Natural killer cell treated with Interleukin-12 subunit alpha and Interleukin-12 subunit beta and Interleukin-15 and Interleukin-18, amount 100 ng/mL, for 72 hours (primary cell): ENCODE data around the gene PDK3. TPM values are rescaled to one million over a fixed set of nuclear protein-coding genes. Genes with fewer than 3 reads are reported as not detected.
A peak's percentile ranks its signal among the peaks of the same experiment; 100 is the strongest.

Source experiments
- ATAC-seq, 2 donors: fragments of 150-1000 bp; cut with Tn5 transposase in 1 of 2; sonication (Bioruptor Pico), chemical (Tn5 transposase) in 1 of 2; 2 replicates each; pipeline ENCODE4 v1.10.0; 2021
- DNase-seq: peaks from one replicate; pipeline ENCODE4 v3.0.0; 2022; ENCODE audit warnings: low spot score
- H3K27ac Mint-ChIP-seq, 2 donors: 1 replicate in 1 of 2; 2 replicates in 1 of 2; pipeline ENCODE4 v1.8.0; 2022; ENCODE audit warnings: mixed read lengths in 2 of 2, mild to moderate bottlenecking in 1 of 2, moderate library complexity in 1 of 2
- H3K27me3 Mint-ChIP-seq, 2 donors: 1 replicate in 1 of 2; 2 replicates in 1 of 2; pipeline ENCODE4 v1.8.0; 2022; ENCODE audit warnings: mixed read lengths in 2 of 2
- H3K36me3 Mint-ChIP-seq: one replicate; pipeline ENCODE4 v1.8.0; 2022; ENCODE audit warnings: mixed read lengths
- H3K4me1 Mint-ChIP-seq, 2 donors: 1 replicate in 1 of 2; 2 replicates in 1 of 2; pipeline ENCODE4 v1.8.0; 2022; ENCODE audit warnings: low read depth in 2 of 2, mixed read lengths in 2 of 2, mild to moderate bottlenecking in 1 of 2
- H3K4me3 Mint-ChIP-seq: one replicate; pipeline ENCODE4 v1.8.0; 2022; ENCODE audit warnings: mixed read lengths
- H3K9me3 Mint-ChIP-seq: 2 replicates; pipeline ENCODE4 v1.8.0; 2022; ENCODE audit warnings: mixed read lengths
- total RNA-seq, 2 donors: library from RNA; stranded (reverse); gene quantifications; one replicate each; pipeline ENCODE4 v1.2.3, GENCODE V29; 2022

Gene PDK3
- total RNA-seq, 2 donors from 2014 or later = 21.8 to 37.6 TPM

GRCh38 chrX:24464498-24464835 lies 619 bp upstream of the PDK3 start:
- peaks cover 17 to 19% of the 10 kb centered on the region in 2 donors for H3K4me1 Mint-ChIP-seq
- H3K27me3 Mint-ChIP-seq = peaks cover 2 to 4% of the 10 kb centered on the region in 2 donors
- ATAC-seq (no peak), DNase-seq (no peak)
- no peaks in the 10 kb centered on the region for H3K9me3 Mint-ChIP-seq
- peak overlapping the region; percentile 73 to 91 for H3K27ac Mint-ChIP-seq
- peak overlapping the region; percentile 80 for H3K4me3 Mint-ChIP-seq
- H3K36me3 Mint-ChIP-seq = no peaks in the 10 kb centered on the region

GRCh38 chrX:24465532-24465865 lies 413 bp downstream of the PDK3 start:
- ATAC-seq (peak; percentile 45 to 47), DNase-seq (no peak)
- Mint-ChIP-seq H3K9me3 (no peaks in the 10 kb centered on the region), H3K27ac (peak overlapping the region; percentile 59 to 73), H3K36me3 (no peaks in the 10 kb centered on the region), H3K27me3 (peaks cover 0 to 2% of the 10 kb centered on the region in 2 donors), H3K4me3 (peak overlapping the region; percentile 74), H3K4me1 (peaks cover 19% of the 10 kb centered on the region in 2 donors)

GRCh38 chrX:24466025-24466424 lies 939 bp downstream of the PDK3 start:
- ATAC-seq (no peak), DNase-seq (no peak)
- H3K9me3 Mint-ChIP-seq = no peaks in the 10 kb centered on the region
- H3K27ac Mint-ChIP-seq = peak overlapping the region; percentile 59 to 73
- peaks cover 0 to 2% of the 10 kb centered on the region in 2 donors for H3K27me3 Mint-ChIP-seq
- peak overlapping the region; percentile 74 for H3K4me3 Mint-ChIP-seq
- H3K4me1 Mint-ChIP-seq = peaks cover 20 to 21% of the 10 kb centered on the region in 2 donors
- no peaks in the 10 kb centered on the region for H3K36me3 Mint-ChIP-seq

GRCh38 chrX:24468245-24468644 lies 3.2 kb downstream of the PDK3 start:
- Mint-ChIP-seq H3K4me3 (no peak overlapping the region), H3K27ac (no peak overlapping the region), H3K36me3 (no peaks in the 10 kb centered on the region), H3K27me3 (peaks cover 0 to 2% of the 10 kb centered on the region in 2 donors), H3K4me1 (peaks cover 27 to 31% of the 10 kb centered on the region in 2 donors), H3K9me3 (no peaks in the 10 kb centered on the region)
- no peak for ATAC-seq
- DNase-seq = no peak

- H3K9me3 Mint-ChIP-seq = no peaks in the 10 kb centered on the region
- H3K4me3 Mint-ChIP-seq = no peak overlapping the region
- peaks cover 35 to 36% of the 10 kb centered on the region in 2 donors for H3K4me1 Mint-ChIP-seq
- H3K27ac Mint-ChIP-seq = peak overlapping the region in 1 of 2 donors; percentile 9
- peaks cover 0 to 8% of the 10 kb centered on the region in 2 donors for H3K27me3 Mint-ChIP-seq
- ATAC-seq (no peak), DNase-seq (no peak)
- H3K36me3 Mint-ChIP-seq = no peaks in the 10 kb centered on the region
Observed at GRCh38 chrX:24471808-24472207, 6.7 kb downstream of the PDK3 start.

GRCh38 chrX:24475480-24475879 lies 10.4 kb downstream of the PDK3 start:
- Mint-ChIP-seq H3K27ac (no peak overlapping the region), H3K9me3 (no peaks in the 10 kb centered on the region), H3K27me3 (peaks cover 0 to 6% of the 10 kb centered on the region in 2 donors), H3K4me3 (no peak overlapping the region), H3K36me3 (no peaks in the 10 kb centered on the region), H3K4me1 (peaks cover 48 to 57% of the 10 kb centered on the region in 2 donors)
- ATAC-seq (no peak), DNase-seq (no peak)

- Mint-ChIP-seq H3K27me3 (peaks cover 0 to 6% of the 10 kb centered on the region in 2 donors), H3K27ac (peak overlapping the region; percentile 88 to 89), H3K4me1 (peaks cover 55 to 65% of the 10 kb centered on the region in 2 donors), H3K36me3 (peaks cover 4% of the 10 kb centered on the region), H3K9me3 (no peaks in the 10 kb centered on the region), H3K4me3 (peak overlapping the region; percentile 76)
- ATAC-seq (no peak), DNase-seq (no peak)
Observed at GRCh38 chrX:24478509-24478908, 13.4 kb downstream of the PDK3 start.

- Mint-ChIP-seq H3K9me3 (no peaks in the 10 kb centered on the region), H3K27me3 (peaks cover 0 to 4% of the 10 kb centered on the region in 2 donors), H3K36me3 (peaks cover 4% of the 10 kb centered on the region), H3K4me3 (peak overlapping the region; percentile 76), H3K4me1 (peaks cover 50 to 64% of the 10 kb centered on the region in 2 donors), H3K27ac (peak overlapping the region; percentile 88 to 89)
- ATAC-seq (peak; percentile 95 to 96), DNase-seq (peak; percentile 80)
Observed at GRCh38 chrX:24479924-24480323, 14.8 kb downstream of the PDK3 start.

DNA sequence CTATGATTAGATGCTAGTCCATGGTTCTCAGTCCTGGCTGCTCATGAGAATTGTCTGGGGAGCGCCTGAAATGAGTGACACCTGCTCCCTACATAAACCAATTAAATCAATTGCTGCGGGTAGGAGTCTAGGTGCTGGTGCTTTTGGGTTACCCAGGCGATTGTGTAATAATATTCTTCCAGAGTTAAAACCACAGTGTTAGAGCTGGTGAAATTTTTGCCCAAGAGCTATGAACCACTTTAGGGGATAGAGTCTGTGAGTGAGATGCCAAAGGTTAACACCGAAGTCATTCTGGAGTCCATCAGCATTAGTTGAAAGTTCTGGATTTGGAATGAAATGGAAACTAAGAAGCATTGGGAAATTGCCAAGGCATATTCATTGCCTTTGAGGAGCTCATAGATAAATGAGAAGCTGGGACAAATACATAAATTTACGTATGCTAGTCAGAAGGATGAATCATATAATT lies 15.3 kb downstream of the PDK3 start:
- Mint-ChIP-seq H3K27me3 (peaks cover 0 to 3% of the 10 kb centered on the region in 2 donors), H3K36me3 (peaks cover 4% of the 10 kb centered on the region), H3K27ac (peak overlapping the region; percentile 88 to 89), H3K4me1 (peaks cover 45 to 59% of the 10 kb centered on the region in 2 donors), H3K9me3 (no peaks in the 10 kb centered on the region), H3K4me3 (peak overlapping the region; percentile 76)
- ATAC-seq (peak; percentile 64 to 78), DNase-seq (no peak)

DNA sequence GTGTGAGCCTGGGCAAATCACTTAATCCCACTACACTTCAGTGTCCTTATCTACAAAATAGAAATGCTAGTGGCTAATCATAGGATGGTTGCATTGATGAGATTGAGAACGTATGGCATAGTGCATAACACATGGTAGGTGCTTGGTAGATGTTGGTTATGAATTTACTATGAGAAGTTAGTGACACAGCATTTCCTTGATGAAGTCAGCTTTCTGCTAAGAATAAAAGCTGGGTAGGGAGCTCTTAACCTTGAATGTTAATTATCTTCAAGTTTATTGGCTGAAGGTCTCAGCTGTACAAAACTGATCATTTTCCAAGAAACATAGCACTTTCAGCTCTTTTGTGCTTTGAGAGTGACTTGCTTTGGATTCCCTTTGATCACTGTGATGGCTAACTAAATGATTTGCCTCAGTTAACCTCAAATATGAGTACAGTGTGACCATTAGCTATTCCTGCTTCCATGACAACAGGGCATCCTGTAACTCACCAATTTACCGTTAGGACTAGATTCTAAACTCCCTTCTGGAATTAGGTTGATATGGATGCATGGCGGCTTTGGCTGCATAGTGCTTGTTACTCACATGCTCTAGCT lies 17.8 kb downstream of the PDK3 start:
- Mint-ChIP-seq H3K27ac (peak overlapping the region; percentile 61 to 89), H3K4me1 (peaks cover 37 to 43% of the 10 kb centered on the region in 2 donors), H3K4me3 (peak overlapping the region; percentile 27), H3K9me3 (no peaks in the 10 kb centered on the region), H3K36me3 (peaks cover 4% of the 10 kb centered on the region), H3K27me3 (no peaks in the 10 kb centered on the region)
- ATAC-seq (no peak), DNase-seq (no peak)

DNA sequence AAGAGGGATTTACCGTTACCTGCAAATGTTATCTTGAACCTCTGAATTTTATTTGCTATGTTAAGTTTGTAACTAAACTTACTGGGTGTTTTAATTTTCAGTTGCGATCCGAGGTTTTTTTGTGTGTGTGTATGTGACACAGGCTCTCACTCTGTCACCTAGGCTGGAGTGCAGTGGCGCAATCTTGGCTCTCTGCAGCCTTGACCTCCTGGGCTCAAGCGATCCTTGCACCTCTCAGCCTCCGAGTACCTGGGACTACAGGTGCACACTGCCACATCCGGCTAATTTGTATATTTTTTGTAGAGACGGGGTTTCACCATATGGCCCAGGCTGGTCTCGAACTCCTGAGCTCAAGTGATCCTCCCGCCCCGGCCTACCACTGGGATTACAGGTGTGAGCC lies 18.5 kb downstream of the PDK3 start:
- no peak for DNase-seq
- Mint-ChIP-seq H3K4me1 (peaks cover 36 to 38% of the 10 kb centered on the region in 2 donors), H3K4me3 (no peak overlapping the region), H3K27ac (peak overlapping the region; percentile 61 to 89), H3K9me3 (no peaks in the 10 kb centered on the region), H3K27me3 (no peaks in the 10 kb centered on the region), H3K36me3 (peaks cover 4% of the 10 kb centered on the region)
- no peak for ATAC-seq

GRCh38 chrX:24485323-24485722 lies 20.2 kb downstream of the PDK3 start:
- no peak overlapping the region for H3K4me3 Mint-ChIP-seq
- no peak overlapping the region for H3K27ac Mint-ChIP-seq
- ATAC-seq (no peak), DNase-seq (no peak)
- H3K27me3 Mint-ChIP-seq = no peaks in the 10 kb centered on the region
- peaks cover 21 to 22% of the 10 kb centered on the region in 2 donors for H3K4me1 Mint-ChIP-seq
- H3K9me3 Mint-ChIP-seq = no peaks in the 10 kb centered on the region
- H3K36me3 Mint-ChIP-seq = peaks cover 4% of the 10 kb centered on the region

- H3K36me3 Mint-ChIP-seq = peaks cover 4% of the 10 kb centered on the region
- DNase-seq = no peak
- no peak overlapping the region for H3K27ac Mint-ChIP-seq
- ATAC-seq = no peak
- H3K4me3 Mint-ChIP-seq = no peak overlapping the region
- H3K4me1 Mint-ChIP-seq = peaks cover 15 to 17% of the 10 kb centered on the region in 2 donors
- peaks cover 0 to under 1% of the 10 kb centered on the region in 2 donors for H3K27me3 Mint-ChIP-seq
- H3K9me3 Mint-ChIP-seq = no peaks in the 10 kb centered on the region
Observed at GRCh38 chrX:24485976-24486680, 21.0 kb downstream of the PDK3 start.

DNA sequence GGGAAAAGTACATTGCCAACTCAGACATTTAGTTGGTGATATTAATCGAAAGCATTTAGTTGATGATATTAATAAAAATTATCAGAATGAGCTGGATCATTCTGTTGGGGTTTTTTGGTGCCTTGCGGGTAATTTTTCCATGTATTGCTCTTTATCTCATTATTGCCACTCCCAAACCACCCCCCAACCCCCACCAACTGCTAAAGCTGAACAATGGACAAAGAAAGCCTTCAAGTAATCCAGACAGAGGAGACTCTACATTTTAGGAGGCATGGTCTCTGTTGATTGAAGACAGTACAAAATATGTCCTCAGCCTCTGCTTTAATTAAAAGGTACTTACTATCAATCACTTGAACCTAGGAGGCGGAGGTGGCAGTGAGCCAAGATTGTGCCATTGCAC lies 22.5 kb downstream of the PDK3 start:
- ATAC-seq (no peak), DNase-seq (no peak)
- H3K4me3 Mint-ChIP-seq = no peak overlapping the region
- no peaks in the 10 kb centered on the region for H3K36me3 Mint-ChIP-seq
- H3K9me3 Mint-ChIP-seq = no peaks in the 10 kb centered on the region
- H3K27ac Mint-ChIP-seq = no peak overlapping the region
- peaks cover 0 to 2% of the 10 kb centered on the region in 2 donors for H3K27me3 Mint-ChIP-seq
- H3K4me1 Mint-ChIP-seq = peaks cover 7 to 9% of the 10 kb centered on the region in 2 donors
